ENCODE data around the gene ZFR2. TPM values are rescaled to one million over a fixed set of nuclear protein-coding genes. Genes with fewer than 3 reads are reported as not detected.
"Not testable (repeated sequence)": the region's sequence is repeated elsewhere in the genome, so short reads cannot be mapped to it uniquely, and the experiment has no call there.

Gene ZFR2
- total RNA-seq, 1 experiment from 2014 or later = not detected

- DNase-seq (ENCODE audit: low spot score) = no peak
Observed at GRCh38 chr19:3773814-3774515, 94.9 kb downstream of the ZFR2 start.

GRCh38 chr19:3771906-3772455 is 96.9 kb downstream of the ZFR2 start, which contains the start of gene RAX2:
Gene RAX2 (minus strand): TSS chr19:3772228. CDS start chr19:3771742, 486 bp downstream.
- no peak for DNase-seq (ENCODE audit: low spot score)

GRCh38 chr19:3771000-3771905 is 97.6 kb downstream of the ZFR2 start:
- no peak for DNase-seq (ENCODE audit: low spot score)

- no peak for DNase-seq (ENCODE audit: low spot score)
Observed at GRCh38 chr19:3770136-3770999, 98.5 kb downstream of the ZFR2 start.

GRCh38 chr19:3769494-3769893 is 99.3 kb downstream of the ZFR2 start:
- DNase-seq (ENCODE audit: low spot score) = no peak

- no peak for DNase-seq (ENCODE audit: low spot score)
Observed at GRCh38 chr19:3768748-3769099, 100.1 kb downstream of the ZFR2 start.

- no peak for DNase-seq (ENCODE audit: low spot score)
Observed at GRCh38 chr19:3768015-3768747, 100.7 kb downstream of the ZFR2 start.

- no peak for DNase-seq (ENCODE audit: low spot score)
Observed at GRCh38 chr19:3767050-3767449, 101.8 kb downstream of the ZFR2 start.

- DNase-seq (ENCODE audit: low spot score) = no peak
Observed at GRCh38 chr19:3766520-3766919, 102.3 kb downstream of the ZFR2 start.

GRCh38 chr19:3765757-3766156 is 103.1 kb downstream of the ZFR2 start:
- not testable (repeated sequence) for DNase-seq (ENCODE audit: low spot score)

- no peak for DNase-seq (ENCODE audit: low spot score)
Observed at GRCh38 chr19:3765121-3765520, 103.7 kb downstream of the ZFR2 start.

GRCh38 chr19:3762501-3763459 is 106.1 kb downstream of the ZFR2 start, which contains the start of gene MRPL54:
Gene MRPL54 (plus strand): TSS chr19:3762682. CDS start chr19:3762701, 19 bp downstream.
- DNase-seq (ENCODE audit: low spot score) = peak; percentile 98

GRCh38 chr19:3762130-3762473 is 106.7 kb downstream of the ZFR2 start:
- DNase-seq (ENCODE audit: low spot score) = no peak

- DNase-seq (ENCODE audit: low spot score) = peak; percentile 88
Observed at GRCh38 chr19:3761382-3762129, 107.3 kb downstream of the ZFR2 start, which contains the start of gene APBA3. Gene APBA3 (minus strand): TSS chr19:3761692. CDS start chr19:3760264, 1,428 bp downstream.

- no peak for DNase-seq (ENCODE audit: low spot score)
Observed at GRCh38 chr19:3760871-3761361, 107.9 kb downstream of the ZFR2 start.

GRCh38 chr19:3759482-3760254 is 109.2 kb downstream of the ZFR2 start:
- DNase-seq (ENCODE audit: low spot score) = no peak

GRCh38 chr19:3758297-3758696 is 110.5 kb downstream of the ZFR2 start:
- not testable (repeated sequence) for DNase-seq (ENCODE audit: low spot score)

GRCh38 chr19:3757705-3758104 is 111.1 kb downstream of the ZFR2 start:
- not testable (repeated sequence) for DNase-seq (ENCODE audit: low spot score)
